Measurements from ENCODE around the gene RTP3. TPM values are rescaled to one million over a fixed set of nuclear protein-coding genes. Genes with fewer than 3 reads are reported as not detected.

RTP3 gene
- total and polyA plus RNA-seq, 2 of the 8 experiments (the other 6 are each of a cell fraction or from before 2014, with no cell fraction given) = 0.08 TPM; not detected in 1

DNA sequence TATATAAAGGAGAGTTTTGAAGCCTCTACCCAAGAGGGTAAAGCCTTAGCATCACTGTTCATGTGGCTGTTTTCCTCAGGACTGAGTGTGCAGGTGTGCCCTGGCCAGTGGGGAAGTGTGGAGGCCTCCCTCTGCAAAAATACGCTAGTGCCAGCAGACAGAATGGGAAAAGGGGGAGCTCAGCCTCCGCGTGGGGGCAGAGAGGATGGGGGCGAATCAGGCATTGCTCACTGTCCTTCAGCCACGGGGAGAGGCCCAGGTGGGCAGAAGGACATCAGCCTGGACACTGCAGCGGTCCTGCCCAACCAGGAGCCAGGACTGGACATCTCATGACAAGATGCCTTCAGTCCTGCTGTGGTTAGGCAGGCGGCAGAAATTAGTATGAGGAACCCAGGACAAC is 43.2 kb upstream of the RTP3 start (continued):
- TF ChIP-seq RNF2 (IDR thresholded peaks at IDR 0.05; ENCODE audit: borderline replicate concordance, low read depth, low read length, missing control alignments, poor library complexity, severe bottlenecking) = no peak
